ENCODE data around the gene SOX12.

The SOX12 gene

GRCh38 chr20:328027-328974 is 2.9 kb downstream of the SOX12 start:
- Histone ChIP-seq H3K79me2 (ENCODE audit: insufficient read depth, low read length) (peaks cover 11% of the 10 kb centered on the region; the same call in 1 of the 2 replicates), H3F3A (ENCODE audit: insufficient read depth) (peaks cover 22% of the 10 kb centered on the region), H3K9me2 (replicated peaks; ENCODE audit: insufficient read depth, low read length) (no peaks in the 10 kb centered on the region), H3K9ac (ENCODE audit: low read length) (peak overlapping the region; percentile 85), H3K4me3 (ENCODE audit: insufficient read depth, low read length, poor library complexity, severe bottlenecking) (peak overlapping the region; percentile 84), H2AFZ (ENCODE audit: low read depth, low read length, severe bottlenecking) (no peak overlapping the region), H3K4me2 (ENCODE audit: low read depth, low read length, poor library complexity, severe bottlenecking) (peak overlapping the region; percentile 92), H4K20me1 (ENCODE audit: low read depth, low read length) (no peaks in the 10 kb centered on the region), H3K27ac (ENCODE audit: low read depth, low read length) (peak overlapping the region; percentile 89), H3K9me3 (ENCODE audit: insufficient read depth, low read length) (no peaks in the 10 kb centered on the region), H3K27me3 (ENCODE audit: low read length) (no peaks in the 10 kb centered on the region), H3K36me3 (ENCODE audit: low read length) (no peaks in the 10 kb centered on the region)
- TF ChIP-seq CTCF (IDR thresholded peaks at IDR 0.05; ENCODE audit: insufficient read depth, low read length, poor library complexity, severe bottlenecking): no peak
- no peak for TF ChIP-seq EZH2phosphoT487 (conservative IDR thresholded peaks at IDR 0.05; ENCODE audit: low read length)

DNA sequence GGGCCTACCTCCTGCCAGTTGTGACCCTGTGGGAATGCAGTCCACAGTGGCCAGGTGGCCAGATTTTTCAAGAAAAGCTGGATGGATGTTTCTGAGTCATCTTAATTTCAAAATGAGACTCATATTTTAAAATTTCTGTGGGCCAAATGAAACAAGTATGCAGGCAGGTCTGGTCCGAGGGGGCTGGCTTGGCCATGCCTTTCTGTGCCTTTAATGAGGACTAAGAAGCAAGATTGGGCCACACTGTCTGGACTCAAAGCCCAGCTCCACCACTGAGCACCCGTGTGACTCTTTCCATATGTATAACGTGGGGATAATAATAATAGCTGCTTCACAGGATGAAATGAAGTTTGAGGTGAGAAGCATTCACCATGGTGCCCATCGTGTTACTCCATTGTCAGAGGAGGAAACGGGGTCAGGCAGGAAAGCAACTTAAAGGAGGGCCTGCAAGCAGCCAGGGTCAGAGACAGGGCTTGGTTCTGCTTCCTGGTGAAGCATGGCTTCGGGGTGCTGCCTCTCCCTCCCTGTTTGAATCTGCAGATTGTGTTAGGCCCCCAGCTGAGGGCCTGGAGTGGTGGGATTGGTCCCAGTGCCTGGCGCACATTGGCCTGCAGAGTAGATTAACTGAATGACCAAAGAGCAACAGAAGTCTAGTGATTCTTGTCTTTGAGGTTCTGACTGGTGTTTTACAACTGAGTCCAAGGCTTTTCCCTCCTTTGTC is 3.8 kb downstream of the SOX12 start:
- Histone ChIP-seq H3F3A (ENCODE audit: insufficient read depth) (peaks cover 22% of the 10 kb centered on the region), H3K36me3 (ENCODE audit: low read length) (no peaks in the 10 kb centered on the region), H3K27me3 (ENCODE audit: low read length) (no peaks in the 10 kb centered on the region), H3K79me2 (ENCODE audit: insufficient read depth, low read length) (peaks cover 11% of the 10 kb centered on the region; the same call in 1 of the 2 replicates), H2AFZ (ENCODE audit: low read depth, low read length, severe bottlenecking) (no peak overlapping the region), H3K27ac (ENCODE audit: low read depth, low read length) (peak overlapping the region; percentile 54), H3K4me3 (ENCODE audit: insufficient read depth, low read length, poor library complexity, severe bottlenecking) (no peak overlapping the region), H3K9ac (ENCODE audit: low read length) (peak overlapping the region; percentile 85; the same call in 1 of the 2 replicates), H4K20me1 (ENCODE audit: low read depth, low read length) (no peaks in the 10 kb centered on the region), H3K9me2 (replicated peaks; ENCODE audit: insufficient read depth, low read length) (no peaks in the 10 kb centered on the region), H3K9me3 (ENCODE audit: insufficient read depth, low read length) (no peaks in the 10 kb centered on the region), H3K4me2 (ENCODE audit: low read depth, low read length, poor library complexity, severe bottlenecking) (peak overlapping the region; percentile 92)
- TF ChIP-seq CTCF (IDR thresholded peaks at IDR 0.05; ENCODE audit: insufficient read depth, low read length, poor library complexity, severe bottlenecking) (no peak), EZH2phosphoT487 (conservative IDR thresholded peaks at IDR 0.05; ENCODE audit: low read length) (no peak)

- Histone ChIP-seq H3K4me2 (ENCODE audit: low read depth, low read length, poor library complexity, severe bottlenecking) (peak overlapping the region; percentile 92), H3K79me2 (ENCODE audit: insufficient read depth, low read length) (peaks cover 11% of the 10 kb centered on the region; the same call in 1 of the 2 replicates), H3K27ac (ENCODE audit: low read depth, low read length) (peak overlapping the region; percentile 6; the same call in 1 of the 2 replicates), H3K27me3 (ENCODE audit: low read length) (no peaks in the 10 kb centered on the region), H4K20me1 (ENCODE audit: low read depth, low read length) (no peaks in the 10 kb centered on the region), H3K9me2 (replicated peaks; ENCODE audit: insufficient read depth, low read length) (no peaks in the 10 kb centered on the region), H3K9me3 (ENCODE audit: insufficient read depth, low read length) (no peaks in the 10 kb centered on the region), H3K4me3 (ENCODE audit: insufficient read depth, low read length, poor library complexity, severe bottlenecking) (no peak overlapping the region), H2AFZ (ENCODE audit: low read depth, low read length, severe bottlenecking) (no peak overlapping the region), H3F3A (ENCODE audit: insufficient read depth) (peaks cover 22% of the 10 kb centered on the region), H3K9ac (ENCODE audit: low read length) (no peak overlapping the region), H3K36me3 (ENCODE audit: low read length) (no peaks in the 10 kb centered on the region)
- no peak for TF ChIP-seq CTCF (IDR thresholded peaks at IDR 0.05; ENCODE audit: insufficient read depth, low read length, poor library complexity, severe bottlenecking)
- TF ChIP-seq EZH2phosphoT487 (conservative IDR thresholded peaks at IDR 0.05; ENCODE audit: low read length): no peak
These were observed 4.5 kb downstream of the SOX12 start for GRCh38 chr20:329851-330232.
